GM18519 (cell line): ENCODE measurements around the gene SNN.

ENCODE experiments used
- ATAC-seq: cut with Tn5 transposase; IDR thresholded peaks from one replicate; pipeline ENCODE4 v1.9.1; 2021; ENCODE audit warnings: mild to moderate bottlenecking, moderate library complexity; ENCODE audit not compliant: unreplicated experiment, low FRiP score

The SNN gene

GRCh38 chr16:11666103-11667055, 1.9 kb upstream of the SNN start:
- ATAC-seq = no peak

- ATAC-seq = no peak
Measured at GRCh38 chr16:11667221-11667823, 933 bp upstream of the SNN start.

- ATAC-seq = no peak
Measured at GRCh38 chr16:11668623-11669379, 546 bp downstream of the SNN start.

GRCh38 chr16:11669380-11670146, 1.3 kb downstream of the SNN start:
- ATAC-seq = no peak

- ATAC-seq = no peak
Measured at GRCh38 chr16:11670171-11671131, 2.2 kb downstream of the SNN start.

GRCh38 chr16:11671271-11671670, 3.0 kb downstream of the SNN start:
- no peak for ATAC-seq

- ATAC-seq = no peak
Measured at GRCh38 chr16:11671676-11672075, 3.4 kb downstream of the SNN start.

- no peak for ATAC-seq
Measured at GRCh38 chr16:11672206-11673090, 4.2 kb downstream of the SNN start.

GRCh38 chr16:11673091-11674000, 5.1 kb downstream of the SNN start:
- no peak for ATAC-seq

- no peak for ATAC-seq
Measured at GRCh38 chr16:11674001-11674817, 6.0 kb downstream of the SNN start.

- ATAC-seq = no peak
Measured at GRCh38 chr16:11674818-11675560, 6.7 kb downstream of the SNN start.

GRCh38 chr16:11675561-11676511, 7.6 kb downstream of the SNN start:
- ATAC-seq = no peak

GRCh38 chr16:11676799-11677198, 8.5 kb downstream of the SNN start:
- no peak for ATAC-seq

GRCh38 chr16:11677451-11677951, 9.2 kb downstream of the SNN start:
- no peak for ATAC-seq
